Activated CD4-positive, alpha-beta memory T cell treated with anti-CD3 and anti-CD28 coated beads for 36 hours (primary cell): Measurements from ENCODE around the gene CNKSR3. TPM values are rescaled to one million over a fixed set of nuclear protein-coding genes. Genes with fewer than 3 reads are reported as not detected.

Experiments used
- CTCF ChIA-PET: fragments of 350-600 bp; sonication (Branson Sonifier 250); formaldehyde crosslinking; loops from one replicate; lab custom pipeline; 2021; ENCODE audit warnings: antibody characterized with exemption, inconsistent platforms; lab: Charles Lee
- POLR2A ChIA-PET: fragments of 350-600 bp; sonication (Branson Sonifier 250); formaldehyde crosslinking; loops from one replicate; lab custom pipeline; 2021; ENCODE audit warnings: antibody characterized with exemption; lab: Charles Lee
- DNase-seq: peaks from one replicate; pipeline ENCODE4 v3.0.0-alpha.2; 2020
- H3K27ac Mint-ChIP-seq: one replicate; pipeline ENCODE4 v1.8.0; 2021; ENCODE audit warnings: mixed read lengths
- H3K27me3 Mint-ChIP-seq: one replicate; pipeline ENCODE4 v1.8.0; 2021; ENCODE audit warnings: mixed read lengths
- H3K36me3 Mint-ChIP-seq: one replicate; pipeline ENCODE4 v1.8.0; 2021; ENCODE audit warnings: mixed read lengths
- H3K4me1 Mint-ChIP-seq: one replicate; pipeline ENCODE4 v1.8.0; 2021; ENCODE audit warnings: low read depth, mixed read lengths
- H3K4me3 Mint-ChIP-seq: one replicate; pipeline ENCODE4 v1.8.0; 2021; ENCODE audit warnings: mild to moderate bottlenecking, mixed read lengths
- H3K9me3 Mint-ChIP-seq: one replicate; pipeline ENCODE4 v1.8.0; 2021; ENCODE audit warnings: mixed read lengths
- intact Hi-C: fragments of 100-400 bp; cut with micrococcal nuclease; formaldehyde crosslinking; loops from one replicate; pipeline ENCODE4 v1.15.1; 2023
- total RNA-seq, 2 experiments: library from RNA; stranded (reverse); gene quantifications; one replicate each; pipeline ENCODE4 v1.2.3, GENCODE V29; 2021

Gene CNKSR3
- total RNA-seq, 2 experiments from 2014 or later, result 0.12 TPM

GRCh38 chr6:154496793-154497517 is 13.5 kb downstream of the CNKSR3 start:
- ChIA-PET CTCF (interaction anchor here (1.2 kb wide), 1 partner anchor 220 kb away, joined by 3 read pairs; no protein-coding TSS in a partner anchor), POLR2A (no interaction called here)

DNA sequence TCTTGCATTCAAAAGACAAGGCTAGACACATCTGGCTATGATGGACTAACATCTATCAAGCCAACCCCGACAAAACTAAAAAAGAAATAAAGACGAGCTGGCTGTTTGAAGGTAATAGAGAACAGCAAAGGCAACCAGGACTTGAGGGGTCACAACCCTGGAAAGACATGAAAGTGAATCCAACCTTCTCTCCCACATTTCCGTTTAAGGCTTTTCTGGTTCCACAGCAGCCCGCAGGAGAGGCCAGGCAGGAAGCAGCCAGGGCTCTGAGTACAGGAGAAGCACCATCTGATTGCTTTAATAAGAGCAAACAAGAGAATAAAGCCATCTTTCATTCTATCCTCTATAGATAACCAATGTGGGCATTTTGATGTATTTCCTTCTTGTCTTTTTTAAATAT is 14.3 kb downstream of the CNKSR3 start:
- intact Hi-C loops, result no loop called here
- H3K36me3 Mint-ChIP-seq, result no peaks in the 10 kb centered on the region
- DNase-seq, result no peak
- H3K4me1 Mint-ChIP-seq, result no peaks in the 10 kb centered on the region
- ChIA-PET POLR2A (no interaction called here), CTCF (no interaction called here)
- H3K27me3 Mint-ChIP-seq, result peaks cover 2% of the 10 kb centered on the region
- H3K9me3 Mint-ChIP-seq, result no peaks in the 10 kb centered on the region
- no peak overlapping the region for H3K4me3 Mint-ChIP-seq
- H3K27ac Mint-ChIP-seq, result no peak overlapping the region

More at GRCh38 chr6:154496793-154497517, 13.5 kb downstream of the CNKSR3 start:
- intact Hi-C loops, result no loop called here
- H3K9me3 Mint-ChIP-seq, result no peaks in the 10 kb centered on the region
- H3K4me3 Mint-ChIP-seq, result no peak overlapping the region
- H3K27ac Mint-ChIP-seq, result no peak overlapping the region
- H3K36me3 Mint-ChIP-seq, result no peaks in the 10 kb centered on the region
- H3K4me1 Mint-ChIP-seq, result peaks cover 4% of the 10 kb centered on the region
- H3K27me3 Mint-ChIP-seq, result peaks cover 2% of the 10 kb centered on the region
- no peak for DNase-seq

- H3K9me3 Mint-ChIP-seq, result no peaks in the 10 kb centered on the region
- intact Hi-C loops, result no loop called here
- ChIA-PET CTCF (no interaction called here), POLR2A (no interaction called here)
- no peak for DNase-seq
- H3K36me3 Mint-ChIP-seq, result no peaks in the 10 kb centered on the region
- no peaks in the 10 kb centered on the region for H3K4me1 Mint-ChIP-seq
- peaks cover 6% of the 10 kb centered on the region for H3K27me3 Mint-ChIP-seq
- no peak overlapping the region for H3K27ac Mint-ChIP-seq
- H3K4me3 Mint-ChIP-seq, result no peak overlapping the region
These were observed 15.7 kb downstream of the CNKSR3 start for GRCh38 chr6:154494592-154495311.

- no peaks in the 10 kb centered on the region for H3K36me3 Mint-ChIP-seq
- intact Hi-C loops, result no loop called here
These were observed 18.7 kb downstream of the CNKSR3 start for GRCh38 chr6:154491567-154492470.

DNA sequence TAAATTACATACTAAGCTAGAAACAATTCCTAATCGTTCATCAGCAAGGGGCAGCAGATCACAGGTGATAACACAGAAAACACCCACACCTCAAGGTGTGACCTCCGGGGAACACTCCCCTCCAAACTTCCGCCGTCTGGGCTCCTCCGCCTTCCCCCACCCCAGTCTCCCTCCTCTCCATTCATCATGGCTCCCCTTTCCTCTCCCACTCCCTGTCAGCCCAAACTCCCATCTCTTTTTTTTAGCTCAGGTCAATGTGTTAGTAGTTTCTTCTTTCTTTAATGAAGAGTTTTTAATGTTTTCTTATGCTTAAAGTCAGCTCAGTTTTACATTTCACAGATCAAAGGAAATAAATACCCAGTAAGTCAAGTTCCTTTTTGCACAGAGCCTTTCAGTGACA is 20.7 kb downstream of the CNKSR3 start:
- no peaks in the 10 kb centered on the region for H3K36me3 Mint-ChIP-seq
- ChIA-PET CTCF (interaction anchor here (0.7 kb wide), 1 partner anchor 56 kb away, joined by 3 read pairs; no protein-coding TSS in a partner anchor), POLR2A (no interaction called here)
- H3K4me3 Mint-ChIP-seq, result no peak overlapping the region
- no peak overlapping the region for H3K27ac Mint-ChIP-seq
- H3K9me3 Mint-ChIP-seq, result no peaks in the 10 kb centered on the region
- no peak for DNase-seq
- intact Hi-C loops, result no loop called here
- H3K27me3 Mint-ChIP-seq, result peaks cover 6% of the 10 kb centered on the region
- no peaks in the 10 kb centered on the region for H3K4me1 Mint-ChIP-seq

More at GRCh38 chr6:154491567-154492470, 18.7 kb downstream of the CNKSR3 start:
- CTCF ChIA-PET, result interaction anchor here (0.7 kb wide), 1 partner anchor 12 kb away, joined by 3 read pairs; no protein-coding TSS in a partner anchor
- DNase-seq, result no peak
- Mint-ChIP-seq H3K4me1 (no peaks in the 10 kb centered on the region), H3K27me3 (peaks cover 6% of the 10 kb centered on the region), H3K9me3 (no peaks in the 10 kb centered on the region), H3K27ac (no peak overlapping the region), H3K4me3 (no peak overlapping the region)
- POLR2A ChIA-PET, result no interaction called here

DNA sequence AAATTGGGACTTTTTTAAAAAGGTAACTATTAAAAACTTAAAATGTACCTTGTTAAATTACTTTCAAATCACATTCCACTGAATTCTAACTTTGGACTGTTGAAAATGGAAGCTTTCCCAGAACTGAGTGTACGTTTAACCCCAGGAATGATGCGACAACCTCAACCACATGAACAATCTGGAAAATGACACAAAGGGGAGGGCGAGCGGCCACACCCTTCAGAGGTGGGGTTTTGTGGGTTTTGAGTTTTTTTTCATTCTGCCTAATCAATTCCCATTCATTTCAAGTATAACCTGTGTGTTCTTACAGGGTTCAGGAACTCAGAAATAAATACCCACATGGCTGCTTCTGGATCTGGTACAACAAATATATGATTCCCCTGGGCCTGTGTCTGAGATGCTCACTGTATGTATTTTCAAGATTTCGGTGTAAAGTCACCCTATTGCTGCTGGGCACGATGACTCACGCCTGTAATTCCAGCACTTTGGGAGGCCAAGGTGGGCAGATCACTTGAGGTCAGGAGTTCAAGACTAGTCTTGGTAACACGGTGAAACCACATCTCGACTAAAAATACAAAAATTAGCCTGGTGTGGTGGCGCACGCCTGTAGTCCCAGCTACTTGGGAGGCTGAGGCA is 21.6 kb downstream of the CNKSR3 start:
- intact Hi-C loops, result no loop called here
- no peak for DNase-seq
- H3K4me3 Mint-ChIP-seq, result no peak overlapping the region
- no peaks in the 10 kb centered on the region for H3K9me3 Mint-ChIP-seq
- no peaks in the 10 kb centered on the region for H3K4me1 Mint-ChIP-seq
- ChIA-PET CTCF (no interaction called here), POLR2A (no interaction called here)
- no peak overlapping the region for H3K27ac Mint-ChIP-seq
- H3K27me3 Mint-ChIP-seq, result peaks cover 6% of the 10 kb centered on the region
- H3K36me3 Mint-ChIP-seq, result no peaks in the 10 kb centered on the region

- Mint-ChIP-seq H3K4me1 (no peaks in the 10 kb centered on the region), H3K27me3 (peaks cover 6% of the 10 kb centered on the region), H3K9me3 (no peaks in the 10 kb centered on the region), H3K4me3 (no peak overlapping the region), H3K27ac (no peak overlapping the region), H3K36me3 (no peaks in the 10 kb centered on the region)
- DNase-seq, result no peak
- ChIA-PET CTCF (no interaction called here), POLR2A (no interaction called here)
- intact Hi-C loops, result no loop called here
These were observed 22.3 kb downstream of the CNKSR3 start for GRCh38 chr6:154488248-154488593.

DNA sequence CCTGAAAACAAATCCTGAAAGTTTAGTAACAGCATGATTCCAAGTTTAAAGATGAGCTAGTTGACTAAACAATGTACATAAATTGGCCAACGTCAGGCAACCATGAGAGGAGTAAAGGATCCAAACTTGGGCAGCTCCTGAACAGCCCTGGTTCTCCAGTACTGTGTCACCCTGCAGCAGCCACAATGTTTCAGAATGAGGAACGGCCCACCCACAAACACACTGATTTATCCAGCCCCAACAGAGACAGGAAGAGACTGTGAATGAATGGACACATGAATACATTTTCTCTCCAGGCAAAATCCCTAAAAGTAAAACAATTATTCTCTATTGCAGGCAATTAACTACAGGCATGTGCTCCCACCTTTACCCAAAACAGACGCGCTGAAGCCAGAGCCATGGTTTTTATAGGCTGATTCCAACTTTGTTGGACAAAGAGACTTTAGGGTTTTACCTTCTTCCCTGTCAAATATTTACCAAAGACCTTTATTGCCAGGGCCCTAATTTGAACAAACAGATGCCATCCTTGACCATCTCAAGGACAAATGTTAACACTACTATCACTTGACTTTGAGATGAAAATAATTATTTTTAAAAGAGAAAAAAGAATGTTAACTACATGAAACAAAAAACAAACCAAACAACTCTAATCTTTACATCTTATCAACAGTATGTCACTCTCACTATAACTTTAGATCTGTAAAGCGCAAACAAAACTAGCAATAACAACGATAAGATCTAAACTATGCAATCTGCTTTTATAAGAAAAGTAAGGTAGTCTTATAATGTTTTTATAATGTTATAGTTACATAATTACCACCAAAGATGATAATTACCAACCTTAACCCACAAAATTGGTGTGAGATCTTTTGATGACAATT is 22.9 kb downstream of the CNKSR3 start:
- H3K36me3 Mint-ChIP-seq, result no peaks in the 10 kb centered on the region
- H3K9me3 Mint-ChIP-seq, result no peaks in the 10 kb centered on the region
- intact Hi-C loops, result no loop called here
- no peak overlapping the region for H3K4me3 Mint-ChIP-seq
- DNase-seq, result no peak
- CTCF ChIA-PET, result no interaction called here
- POLR2A ChIA-PET, result no interaction called here
- no peaks in the 10 kb centered on the region for H3K4me1 Mint-ChIP-seq
- H3K27me3 Mint-ChIP-seq, result peaks cover 6% of the 10 kb centered on the region
- no peak overlapping the region for H3K27ac Mint-ChIP-seq

GRCh38 chr6:154485815-154486214 is 24.7 kb downstream of the CNKSR3 start:
- POLR2A ChIA-PET, result no interaction called here
- DNase-seq, result no peak
- CTCF ChIA-PET, result no interaction called here
- H3K27me3 Mint-ChIP-seq, result peaks cover 4% of the 10 kb centered on the region
- H3K36me3 Mint-ChIP-seq, result no peaks in the 10 kb centered on the region
- no peaks in the 10 kb centered on the region for H3K4me1 Mint-ChIP-seq
- intact Hi-C loops, result no loop called here
- no peak overlapping the region for H3K4me3 Mint-ChIP-seq
- no peaks in the 10 kb centered on the region for H3K9me3 Mint-ChIP-seq
- H3K27ac Mint-ChIP-seq, result no peak overlapping the region

GRCh38 chr6:154484942-154485341 is 25.5 kb downstream of the CNKSR3 start:
- DNase-seq, result no peak
- intact Hi-C loops, result no loop called here
- Mint-ChIP-seq H3K4me3 (no peak overlapping the region), H3K4me1 (no peaks in the 10 kb centered on the region), H3K27ac (no peak overlapping the region), H3K27me3 (peaks cover 6% of the 10 kb centered on the region), H3K36me3 (no peaks in the 10 kb centered on the region), H3K9me3 (no peaks in the 10 kb centered on the region)
- ChIA-PET POLR2A (no interaction called here), CTCF (no interaction called here)

GRCh38 chr6:154482858-154483257 is 27.6 kb downstream of the CNKSR3 start:
- Mint-ChIP-seq H3K36me3 (no peaks in the 10 kb centered on the region), H3K27me3 (peaks cover 2% of the 10 kb centered on the region), H3K27ac (no peak overlapping the region), H3K4me3 (no peak overlapping the region), H3K9me3 (no peaks in the 10 kb centered on the region), H3K4me1 (no peaks in the 10 kb centered on the region)
- intact Hi-C loops, result no loop called here
- no peak for DNase-seq
- CTCF ChIA-PET, result no interaction called here
- POLR2A ChIA-PET, result no interaction called here
